Endothelial cell of umbilical vein (primary cell): ENCODE measurements around the gene SSR1. TPM values are rescaled to one million over a fixed set of nuclear protein-coding genes. Genes with fewer than 3 reads are reported as not detected.

Source experiments
- BruUV-seq: library from RNA; stranded (reverse); fragments of 400-500 nt; replicated peaks from 2 replicates; lab custom pipeline; 2021; lab: Mats Ljungman, UMichigan
- CTCF ChIA-PET: fragments of 300-600, 350-600 bp; sonication (Branson Sonifier 250); formaldehyde crosslinking; loops from one replicate; lab custom pipeline; 2021; ENCODE audit warnings: antibody characterized with exemption, inconsistent platforms; lab: Charles Lee
- POLR2A ChIA-PET: fragments of 300-600, 350-600 bp; sonication (Branson Sonifier 250); formaldehyde crosslinking; loops from one replicate; lab custom pipeline; 2021; ENCODE audit warnings: antibody characterized with exemption, inconsistent platforms; lab: Charles Lee
- DNase-seq: peaks from one replicate; pipeline ENCODE4 v3.0.0-alpha.2; 2011; ENCODE audit warnings: low read depth, low spot score
- FAIRE-seq: peaks from 2 replicates; lab custom pipeline; 2011; peaks lifted over from hg19 to GRCh38; lab: Jason Lieb, UNC
- H2AFZ ChIP-seq: 2 replicates; pipeline ENCODE4 v1.6.0; 2012; ENCODE audit warnings: low read depth, low read length, control low read depth, inconsistent platforms
- H3K27ac ChIP-seq: 2 replicates; pipeline ENCODE4 v1.5.1; 2011; ENCODE audit warnings: low read depth, mild to moderate bottlenecking, control low read depth, low read length, moderate library complexity; ENCODE audit not compliant: insufficient read depth
- H3K27me3 ChIP-seq, 2 experiments: 2 replicates each; pipeline versions ENCODE4 v1.6.0 to v1.6.1; 2011; ENCODE audit warnings: low read length in 2 of 2, mixed read lengths in 1 of 2; ENCODE audit not compliant: control insufficient read depth in 2 of 2, insufficient read depth in 2 of 2
- H3K36me3 ChIP-seq, 2 experiments: 2 replicates in 1 of 2; 3 replicates in 1 of 2; pipeline ENCODE4 v1.5.1; 2011; ENCODE audit warnings: low read length in 2 of 2, mild to moderate bottlenecking in 1 of 2, moderate library complexity in 1 of 2; ENCODE audit not compliant: control insufficient read depth in 2 of 2, insufficient read depth in 2 of 2; ENCODE audit errors: extremely low read depth in 1 of 2
- H3K4me1 ChIP-seq: 3 replicates; pipeline ENCODE4 v1.5.1; 2011; ENCODE audit warnings: mild to moderate bottlenecking, low read length; ENCODE audit not compliant: control insufficient read depth, insufficient read depth; ENCODE audit errors: extremely low read depth
- H3K4me2 ChIP-seq: 2 replicates; pipeline ENCODE4 v1.6.1; 2011; ENCODE audit warnings: low read length, control low read depth, mixed read lengths; ENCODE audit not compliant: insufficient read depth
- H3K4me3 ChIP-seq, 3 experiments: fragments of 200-600 bp in 1 of 3; sonication (generic), shearing (Covaris generic) in 1 of 3; replicated peaks in 1 of 3; 2 replicates each; pipeline ENCODE4 v1.5.1; 2011 to 2016; ENCODE audit warnings: control low read depth in 3 of 3, low read length in 3 of 3, mild to moderate bottlenecking in 2 of 3, inconsistent platforms in 1 of 3, low read depth in 1 of 3, moderate library complexity in 1 of 3; ENCODE audit not compliant: insufficient read depth in 1 of 3
- H3K79me2 ChIP-seq: 2 replicates; pipeline ENCODE4 v1.6.0; 2012; ENCODE audit warnings: low read length, inconsistent platforms; ENCODE audit not compliant: control insufficient read depth, insufficient read depth
- H3K9ac ChIP-seq: replicated peaks from 2 replicates; pipeline ENCODE3; 2011; ENCODE audit warnings: low read length, control low read depth; ENCODE audit not compliant: insufficient read depth; ENCODE audit errors: extremely low read depth
- H3K9me1 ChIP-seq: replicated peaks from 3 replicates; pipeline ENCODE4 v1.6.0; 2011; ENCODE audit warnings: mild to moderate bottlenecking, low read length; ENCODE audit not compliant: control insufficient read depth, insufficient read depth; ENCODE audit errors: extremely low read depth
- H3K9me3 ChIP-seq: replicated peaks from 2 replicates; pipeline ENCODE4 v1.5.1; 2012; ENCODE audit warnings: low read length, inconsistent platforms; ENCODE audit not compliant: control insufficient read depth, insufficient read depth
- H4K20me1 ChIP-seq: replicated peaks from 2 replicates; pipeline ENCODE3; 2011; ENCODE audit warnings: mild to moderate bottlenecking, low read length; ENCODE audit not compliant: control insufficient read depth, insufficient read depth; ENCODE audit errors: extremely low read depth
- CTCF ChIP-seq, 2 donors: IDR thresholded peaks; 1 replicate in 1 of 2; 2 replicates in 1 of 2; pipeline ENCODE4 v1.5.1; 2011; ENCODE audit warnings: low read length in 2 of 2, mild to moderate bottlenecking in 2 of 2, moderate library complexity in 2 of 2, control low read depth in 1 of 2, inconsistent platforms in 1 of 2, low read depth in 1 of 2; ENCODE audit not compliant: insufficient read depth in 1 of 2; ENCODE audit errors: extremely low read depth in 1 of 2
- EZH2 ChIP-seq: IDR thresholded peaks from 2 replicates; pipeline ENCODE4 v1.6.1; 2012; ENCODE audit warnings: borderline replicate concordance, low read depth, mild to moderate bottlenecking, moderate library complexity, low read length, inconsistent platforms; ENCODE audit not compliant: severe bottlenecking
- FOS ChIP-seq: IDR thresholded peaks from 2 replicates; pipeline ENCODE4 v1.6.1; 2011; ENCODE audit warnings: mild to moderate bottlenecking, low read length, moderate library complexity, borderline replicate concordance; ENCODE audit not compliant: insufficient read depth
- GATA2 ChIP-seq: IDR thresholded peaks from 2 replicates; pipeline ENCODE4 v1.7.0; 2011; ENCODE audit warnings: low read depth, mild to moderate bottlenecking, moderate library complexity, mixed read lengths, low read length; ENCODE audit not compliant: insufficient read length, insufficient read depth
- JUN ChIP-seq: IDR thresholded peaks from 2 replicates; pipeline ENCODE4 v1.6.1; 2011; ENCODE audit warnings: borderline replicate concordance, low read depth; ENCODE audit not compliant: insufficient read length, insufficient read depth
- MAX ChIP-seq: IDR thresholded peaks from 2 replicates; pipeline ENCODE4 v1.6.1; 2011; ENCODE audit not compliant: insufficient read depth, insufficient read length
- MYC ChIP-seq: IDR thresholded peaks from one replicate; pipeline ENCODE4 v1.6.1; 2011; ENCODE audit warnings: mild to moderate bottlenecking, low read depth, low read length
- POLR2A ChIP-seq: IDR thresholded peaks from 2 replicates; pipeline ENCODE4 v1.6.1; 2012; ENCODE audit warnings: low read depth, mild to moderate bottlenecking, control low read depth, low read length
- POLR2AphosphoS5 ChIP-seq: IDR thresholded peaks from 2 replicates; pipeline ENCODE4 v1.6.1; 2012; ENCODE audit warnings: low read depth, mild to moderate bottlenecking, control low read depth, low read length, moderate library complexity; ENCODE audit not compliant: insufficient read depth
- dilution Hi-C: fragments of 300-500 bp; cut with MboI; formaldehyde crosslinking; loops from one replicate; pipeline ENCODE4 v1.15.0; 2019; ENCODE audit warnings: low sequenced_read_pairs; ENCODE audit not compliant: extremely low pct_ligation_motif_present
- intact Hi-C: fragments of 100-400 bp; cut with micrococcal nuclease; formaldehyde crosslinking; loops from one replicate; pipeline ENCODE4 v1.10.0; 2022
- polyA plus RNA-seq, 4 experiments: library from polyadenylated mRNA; depleted of rRNA in 3 of 4; stranded (reverse) in 3 of 4; unstranded in 1 of 4; fragments of >200 nt; gene quantifications; 2 replicates each; pipeline versions ENCODE4 v1.2.1 to v1.2.3, GENCODE V29; 2011 to 2012; ENCODE audit warnings: missing spikeins in 1 of 4
- total RNA-seq: library from RNA; stranded (reverse); gene quantifications from 2 replicates; pipeline ENCODE4 v1.2.3, GENCODE V29; 2021

SSR1 gene
- total and polyA plus RNA-seq, 2 donors (not counting 3 experiments of a cell fraction or from before 2014, with no cell fraction given), result 70.7 to 187 TPM

GRCh38 chr6:7325750-7326149 is 12.8 kb upstream of the SSR1 start:
- TF ChIP-seq CTCF (IDR thresholded peaks at IDR 0.05; ENCODE audit: extremely low read depth in 1 of 2, insufficient read depth in 1 of 2, low read depth in 1 of 2, low read length in 2 of 2), result no peak
- TF ChIP-seq MYC, result no peak
- TF ChIP-seq POLR2A, result no peak
- no peak for TF ChIP-seq FOS
- TF ChIP-seq MAX, result no peak
- TF ChIP-seq JUN, result no peak
- no peak for TF ChIP-seq EZH2
- no peak for TF ChIP-seq POLR2AphosphoS5
- no peak for TF ChIP-seq GATA2
- Histone ChIP-seq H4K20me1 (no peaks in the 10 kb centered on the region), H2AFZ (no peak overlapping the region), H3K36me3 (no peaks in the 10 kb centered on the region), H3K4me2 (no peak overlapping the region), H3K4me1 (no peaks in the 10 kb centered on the region), H3K9me1 (no peaks in the 10 kb centered on the region), H3K27ac (no peak overlapping the region), H3K9ac (no peak overlapping the region), H3K27me3 (peaks cover 0 to 2% of the 10 kb centered on the region in 2 experiments), H3K79me2 (no peaks in the 10 kb centered on the region), H3K4me3 (no peak overlapping the region), H3K9me3 (no peaks in the 10 kb centered on the region)
- intact Hi-C loops (no loop called here), dilution Hi-C loops (no loop called here)
- POLR2A ChIA-PET, result no interaction called here
- no TSS peak for BruUV-seq
- CTCF ChIA-PET, result interaction anchor here (1.2 to 2.0 kb wide), 2 partner anchors 11 to 13 kb away, joined by 3 to 5 read pairs; no protein-coding TSS in a partner anchor
- no peak for DNase-seq
- no peak for FAIRE-seq
